HS-27A (cell line): ENCODE data around the gene ARHGAP9.
"Not testable (repeated sequence)": the region's sequence is repeated elsewhere in the genome, so short reads cannot be mapped to it uniquely, and the experiment has no call there.

Experiments used
- DNase-seq: peaks from one replicate; pipeline ENCODE4 v3.0.0-alpha.2; 2012; ENCODE audit warnings: low read depth, missing footprints

ARHGAP9 gene

GRCh38 chr12:57517187-57517586, 37.5 kb upstream of the ARHGAP9 start:
- DNase-seq = no peak

DNA sequence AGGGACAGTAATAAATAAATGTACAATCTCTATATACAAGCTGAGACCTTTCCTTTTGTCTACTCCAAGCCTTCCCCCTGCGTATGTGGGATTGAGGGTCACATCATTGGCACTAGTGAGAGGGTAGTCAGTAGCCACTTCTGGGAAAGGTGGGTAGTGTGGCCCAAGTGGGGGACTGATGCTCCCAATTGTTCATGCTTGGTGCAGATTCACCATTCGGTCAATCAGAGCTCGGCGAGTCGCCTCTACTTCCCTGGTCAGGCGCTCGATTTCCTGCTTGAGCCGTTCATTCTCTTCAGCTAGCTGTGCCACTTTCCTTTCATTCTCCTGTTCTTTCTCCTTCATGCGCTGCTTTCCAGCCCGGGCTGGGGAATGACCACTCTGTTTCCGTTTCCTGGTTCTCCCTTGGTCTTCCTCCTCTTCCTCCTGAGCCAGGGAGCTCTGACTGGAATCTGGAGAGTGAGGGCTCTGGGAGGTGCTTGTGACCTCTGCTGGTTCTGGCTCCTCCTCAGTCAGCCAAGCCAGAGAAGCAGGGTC, 37.0 kb upstream of the ARHGAP9 start:
- no peak for DNase-seq

- DNase-seq = no peak
Observed at GRCh38 chr12:57515934-57516541, 36.4 kb upstream of the ARHGAP9 start.

DNA sequence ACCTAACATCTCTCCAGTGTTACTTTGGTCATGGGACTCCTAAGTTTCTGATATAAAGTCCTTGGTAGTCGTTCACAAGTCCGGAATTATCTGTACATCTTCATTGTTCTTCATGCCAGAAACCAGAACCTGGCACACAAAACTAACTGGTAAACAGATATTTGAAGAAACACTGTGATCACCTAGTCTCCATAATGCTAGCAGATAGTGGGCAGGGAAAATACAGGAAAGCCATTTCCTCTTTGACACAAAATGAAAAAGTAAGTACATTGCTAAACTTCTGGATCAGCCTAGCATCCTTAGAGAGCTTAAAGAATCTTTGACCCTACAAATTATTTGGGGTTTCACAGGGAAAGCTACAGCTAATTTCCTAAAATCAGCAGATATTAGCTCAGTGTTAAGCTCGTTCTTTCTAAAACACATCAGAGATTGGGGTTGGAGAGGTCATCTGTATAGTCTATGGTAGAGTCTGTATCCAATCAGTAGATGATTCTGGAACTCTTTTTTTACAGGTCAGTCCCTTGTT, 35.8 kb upstream of the ARHGAP9 start:
- no peak for DNase-seq

DNA sequence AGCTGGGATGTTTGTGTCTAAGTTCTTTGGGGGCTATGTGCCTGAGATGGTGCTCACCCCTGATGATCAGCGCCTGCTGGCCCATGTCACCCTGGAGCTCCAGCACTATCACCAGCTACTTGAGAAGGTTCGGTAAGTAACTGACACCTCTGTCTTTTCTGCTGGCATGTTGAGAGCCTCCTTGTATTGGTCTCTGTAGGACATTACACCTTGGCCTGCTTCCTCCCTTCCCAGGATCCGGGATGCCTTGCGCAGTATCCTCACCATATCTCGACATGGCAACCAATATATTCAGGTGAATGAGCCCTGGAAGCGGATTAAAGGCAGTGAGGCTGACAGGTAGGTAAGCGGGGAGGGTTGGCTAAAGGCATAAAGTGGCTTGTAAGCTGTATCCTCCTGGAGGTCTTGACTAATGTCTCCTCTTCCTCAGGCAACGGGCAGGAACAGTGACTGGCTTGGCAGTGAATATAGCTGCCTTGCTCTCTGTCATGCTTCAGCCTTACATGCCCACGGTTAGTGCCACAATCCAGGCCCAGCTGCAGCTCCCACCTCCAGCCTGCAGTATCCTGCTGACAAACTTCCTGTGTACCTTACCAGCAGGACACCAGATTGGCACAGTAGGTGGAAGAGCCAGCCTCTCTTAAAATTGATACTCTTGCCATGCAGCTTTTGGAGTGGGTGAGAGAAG, 35.2 kb upstream of the ARHGAP9 start:
- DNase-seq = no peak

GRCh38 chr12:57514246-57514645, 34.6 kb upstream of the ARHGAP9 start:
- DNase-seq = not testable (repeated sequence)

DNA sequence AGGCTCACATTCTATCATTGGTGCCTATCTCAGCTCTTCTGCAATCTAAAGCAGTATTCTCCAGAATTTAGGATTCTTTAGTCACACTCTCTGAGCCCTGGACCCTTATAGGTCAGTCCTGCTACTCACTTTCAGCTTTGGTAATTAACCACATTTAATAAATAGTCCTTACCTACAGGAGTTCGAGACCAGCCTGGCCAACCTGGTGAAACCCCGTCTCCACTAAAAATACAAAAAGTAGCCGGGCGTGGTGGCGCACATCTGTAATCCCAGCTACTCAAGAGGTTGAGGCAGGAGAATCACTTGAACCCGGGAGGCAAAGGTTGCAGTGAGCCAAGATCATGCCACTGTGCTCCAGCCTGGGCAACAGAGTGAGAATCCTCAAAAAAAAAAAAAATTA, 34.0 kb upstream of the ARHGAP9 start:
- DNase-seq = not testable (repeated sequence)

DNA sequence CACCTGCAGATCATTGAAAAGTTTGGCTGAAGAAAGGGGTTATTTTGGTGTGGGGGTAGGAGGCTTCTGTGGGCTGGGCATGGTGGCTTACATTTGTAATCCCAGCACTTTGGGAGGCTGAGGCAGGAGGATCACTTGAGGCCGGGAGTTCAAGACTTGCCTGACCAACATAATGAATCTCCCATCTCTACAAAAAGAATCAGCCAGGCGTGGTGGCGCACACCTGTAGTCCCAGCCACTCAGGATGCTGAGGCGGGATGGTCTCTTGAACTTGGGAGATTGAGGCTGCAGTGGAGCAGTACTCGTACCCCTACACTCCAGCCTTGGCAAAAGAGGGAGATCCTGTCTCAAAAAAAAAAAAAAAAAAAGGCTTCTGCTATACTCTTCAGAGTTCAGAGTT, 33.6 kb upstream of the ARHGAP9 start:
- no peak for DNase-seq

GRCh38 chr12:57512665-57513064, 33.0 kb upstream of the ARHGAP9 start:
- DNase-seq = no peak

- no peak for DNase-seq
Observed at GRCh38 chr12:57511588-57512325, 32.1 kb upstream of the ARHGAP9 start.

DNA sequence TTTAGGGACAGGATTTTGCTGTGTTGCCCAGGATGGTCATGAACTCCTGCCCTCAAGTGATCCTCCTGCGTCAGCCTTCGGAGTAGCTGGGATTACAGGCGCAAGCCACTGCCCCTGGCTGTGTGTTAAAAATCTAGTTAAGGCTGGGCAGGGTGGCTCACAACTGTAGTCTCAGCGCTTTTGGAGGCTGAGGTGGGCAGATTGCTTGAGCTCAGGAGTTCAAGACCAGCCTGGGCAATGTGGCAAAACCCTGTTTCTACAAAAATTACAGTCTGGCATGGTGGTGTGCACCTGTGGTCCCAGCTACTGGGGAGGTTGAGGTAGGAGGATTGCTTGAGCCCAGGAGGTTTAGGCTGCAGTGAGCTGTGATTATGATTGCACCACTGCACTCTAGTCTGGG, 31.5 kb upstream of the ARHGAP9 start:
- no peak for DNase-seq

DNA sequence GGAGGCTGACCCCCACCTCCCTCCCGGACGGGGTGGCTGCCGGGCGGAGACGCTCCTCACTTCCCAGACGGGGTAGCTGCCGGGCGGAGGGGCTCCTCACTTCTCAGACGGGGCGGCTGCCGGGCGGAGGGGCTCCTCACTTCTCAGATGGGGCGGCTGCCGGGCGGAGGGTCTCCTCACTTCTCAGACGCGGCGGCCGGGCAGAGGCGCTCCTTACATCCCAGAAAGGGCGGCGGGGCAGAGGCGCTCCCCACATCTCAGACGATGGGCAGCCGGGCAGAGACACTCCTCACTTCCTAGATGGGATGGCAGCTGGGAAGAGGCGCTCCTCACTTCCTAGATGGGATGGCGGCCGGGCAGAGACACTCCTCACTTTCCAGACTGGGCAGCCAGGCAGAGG, 28.1 kb upstream of the ARHGAP9 start:
- not testable (repeated sequence) for DNase-seq

DNA sequence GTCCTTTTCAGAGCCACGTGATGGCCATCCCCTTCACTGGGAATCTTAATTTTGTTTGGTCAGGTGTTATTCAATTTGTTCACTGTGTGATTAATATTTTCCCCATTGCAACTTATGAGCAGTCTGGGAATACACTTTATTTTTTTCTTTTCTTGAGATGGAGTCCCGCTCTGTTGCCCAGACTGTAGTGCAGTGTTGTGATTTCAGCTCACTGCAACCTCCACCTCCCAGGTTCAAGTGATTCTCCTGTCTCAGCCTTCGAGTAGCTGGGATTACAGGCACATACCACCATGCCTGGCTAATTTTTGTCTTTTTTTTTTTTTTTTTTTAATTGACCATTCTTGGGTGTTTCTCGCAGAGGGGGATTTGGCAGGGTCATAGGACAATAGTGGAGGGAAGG, 26.9 kb upstream of the ARHGAP9 start:
- not testable (repeated sequence) for DNase-seq

- not testable (repeated sequence) for DNase-seq
Observed at GRCh38 chr12:57502311-57502969, 22.8 kb upstream of the ARHGAP9 start.

DNA sequence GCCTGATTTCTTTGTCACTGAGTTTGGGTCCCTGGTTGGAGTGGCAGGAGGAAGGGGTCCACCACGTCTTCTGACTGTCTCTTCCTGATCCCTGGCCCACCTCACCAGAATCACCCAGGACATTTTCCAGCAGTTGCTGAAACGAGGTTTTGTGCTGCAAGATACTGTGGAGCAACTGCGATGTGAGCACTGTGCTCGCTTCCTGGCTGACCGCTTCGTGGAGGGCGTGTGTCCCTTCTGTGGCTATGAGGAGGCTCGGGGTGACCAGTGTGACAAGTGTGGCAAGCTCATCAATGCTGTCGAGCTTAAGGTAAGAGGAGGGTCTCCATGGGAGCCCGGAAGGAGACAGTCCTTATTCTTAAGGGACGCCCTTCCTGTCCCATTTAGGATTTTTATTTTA, 20.5 kb upstream of the ARHGAP9 start:
- DNase-seq = no peak

GRCh38 chr12:57498571-57498970, 18.9 kb upstream of the ARHGAP9 start:
- no peak for DNase-seq

DNA sequence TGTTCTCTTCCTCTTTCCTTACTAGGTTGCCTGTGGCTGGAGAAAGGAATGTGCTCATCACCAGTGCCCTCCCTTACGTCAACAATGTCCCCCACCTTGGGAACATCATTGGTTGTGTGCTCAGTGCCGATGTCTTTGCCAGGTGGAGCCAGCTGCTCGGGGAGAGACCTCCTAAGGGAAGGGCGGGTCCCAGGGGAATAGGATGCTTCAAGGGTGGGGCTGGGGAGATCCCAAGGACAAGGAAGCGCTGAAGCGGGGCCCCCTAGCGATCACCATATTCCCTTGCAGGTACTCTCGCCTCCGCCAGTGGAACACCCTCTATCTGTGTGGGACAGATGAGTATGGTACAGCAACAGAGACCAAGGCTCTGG, 18.5 kb upstream of the ARHGAP9 start:
- no peak for DNase-seq

- no peak for DNase-seq
Observed at GRCh38 chr12:57497223-57498131, 17.8 kb upstream of the ARHGAP9 start.

- no peak for DNase-seq
Observed at GRCh38 chr12:57496822-57497221, 17.2 kb upstream of the ARHGAP9 start.

GRCh38 chr12:57495051-57495701, 15.5 kb upstream of the ARHGAP9 start:
- not testable (repeated sequence) for DNase-seq
